ENCODE measurements around the gene OSCP1.

The OSCP1 gene

GRCh38 chr1:36382669-36383068 lies 67.6 kb downstream of the OSCP1 start:
- no peak for DNase-seq (ENCODE audit: low read depth)

GRCh38 chr1:36382231-36382630 lies 68.0 kb downstream of the OSCP1 start:
- no peak for DNase-seq (ENCODE audit: low read depth)

GRCh38 chr1:36381405-36381804 lies 68.8 kb downstream of the OSCP1 start:
- no peak for DNase-seq (ENCODE audit: low read depth)

- DNase-seq (ENCODE audit: low read depth) = no peak
These were observed 69.5 kb downstream of the OSCP1 start for GRCh38 chr1:36380782-36381181.

GRCh38 chr1:36380143-36380619 lies 70.1 kb downstream of the OSCP1 start:
- DNase-seq (ENCODE audit: low read depth) = no peak

GRCh38 chr1:36377791-36378492 lies 72.3 kb downstream of the OSCP1 start:
- DNase-seq (ENCODE audit: low read depth) = no peak

GRCh38 chr1:36372617-36373016 lies 77.6 kb downstream of the OSCP1 start:
- no peak for DNase-seq (ENCODE audit: low read depth)

- DNase-seq (ENCODE audit: low read depth) = peak; percentile 74
These were observed 81.0 kb downstream of the OSCP1 start for GRCh38 chr1:36369061-36369861.

All from activated T-helper 9 cell treated with anti-CD3 and anti-CD28 coated beads, Interleukin-2, amount 50 U/mL, for 16 hours (primary cell).